Endothelial cell of umbilical vein (primary cell): Measurements from ENCODE around the gene CEMP1. TPM values are rescaled to one million over a fixed set of nuclear protein-coding genes. Genes with fewer than 3 reads are reported as not detected.

ENCODE experiments used
- BruUV-seq: library from RNA; stranded (reverse); fragments of 400-500 nt; replicated peaks from 2 replicates; lab custom pipeline; 2021; lab: Mats Ljungman, UMichigan
- CTCF ChIA-PET: fragments of 300-600, 350-600 bp; sonication (Branson Sonifier 250); formaldehyde crosslinking; loops from one replicate; lab custom pipeline; 2021; ENCODE audit warnings: antibody characterized with exemption, inconsistent platforms; lab: Charles Lee
- POLR2A ChIA-PET: fragments of 300-600, 350-600 bp; sonication (Branson Sonifier 250); formaldehyde crosslinking; loops from one replicate; lab custom pipeline; 2021; ENCODE audit warnings: antibody characterized with exemption, inconsistent platforms; lab: Charles Lee
- DNase-seq: peaks from one replicate; pipeline ENCODE4 v3.0.0-alpha.2; 2011; ENCODE audit warnings: low read depth, low spot score
- FAIRE-seq: peaks from 2 replicates; lab custom pipeline; 2011; peaks lifted over from hg19 to GRCh38; lab: Jason Lieb, UNC
- H2AFZ ChIP-seq: 2 replicates; pipeline ENCODE4 v1.6.0; 2012; ENCODE audit warnings: low read depth, low read length, control low read depth, inconsistent platforms
- H3K27ac ChIP-seq: 2 replicates; pipeline ENCODE4 v1.5.1; 2011; ENCODE audit warnings: low read depth, mild to moderate bottlenecking, control low read depth, low read length, moderate library complexity; ENCODE audit not compliant: insufficient read depth
- H3K27me3 ChIP-seq, 2 experiments: 2 replicates each; pipeline versions ENCODE4 v1.6.0 to v1.6.1; 2011; ENCODE audit warnings: low read length in 2 of 2, mixed read lengths in 1 of 2; ENCODE audit not compliant: control insufficient read depth in 2 of 2, insufficient read depth in 2 of 2
- H3K36me3 ChIP-seq, 2 experiments: 2 replicates in 1 of 2; 3 replicates in 1 of 2; pipeline ENCODE4 v1.5.1; 2011; ENCODE audit warnings: low read length in 2 of 2, mild to moderate bottlenecking in 1 of 2, moderate library complexity in 1 of 2; ENCODE audit not compliant: control insufficient read depth in 2 of 2, insufficient read depth in 2 of 2; ENCODE audit errors: extremely low read depth in 1 of 2
- H3K4me1 ChIP-seq: 3 replicates; pipeline ENCODE4 v1.5.1; 2011; ENCODE audit warnings: mild to moderate bottlenecking, low read length; ENCODE audit not compliant: control insufficient read depth, insufficient read depth; ENCODE audit errors: extremely low read depth
- H3K4me2 ChIP-seq: 2 replicates; pipeline ENCODE4 v1.6.1; 2011; ENCODE audit warnings: low read length, control low read depth, mixed read lengths; ENCODE audit not compliant: insufficient read depth
- H3K4me3 ChIP-seq, 3 experiments: fragments of 200-600 bp in 1 of 3; sonication (generic), shearing (Covaris generic) in 1 of 3; replicated peaks in 1 of 3; 2 replicates each; pipeline ENCODE4 v1.5.1; 2011 to 2016; ENCODE audit warnings: control low read depth in 3 of 3, low read length in 3 of 3, mild to moderate bottlenecking in 2 of 3, inconsistent platforms in 1 of 3, low read depth in 1 of 3, moderate library complexity in 1 of 3; ENCODE audit not compliant: insufficient read depth in 1 of 3
- H3K79me2 ChIP-seq: 2 replicates; pipeline ENCODE4 v1.6.0; 2012; ENCODE audit warnings: low read length, inconsistent platforms; ENCODE audit not compliant: control insufficient read depth, insufficient read depth
- H3K9ac ChIP-seq: replicated peaks from 2 replicates; pipeline ENCODE3; 2011; ENCODE audit warnings: low read length, control low read depth; ENCODE audit not compliant: insufficient read depth; ENCODE audit errors: extremely low read depth
- H3K9me1 ChIP-seq: replicated peaks from 3 replicates; pipeline ENCODE4 v1.6.0; 2011; ENCODE audit warnings: mild to moderate bottlenecking, low read length; ENCODE audit not compliant: control insufficient read depth, insufficient read depth; ENCODE audit errors: extremely low read depth
- H3K9me3 ChIP-seq: replicated peaks from 2 replicates; pipeline ENCODE4 v1.5.1; 2012; ENCODE audit warnings: low read length, inconsistent platforms; ENCODE audit not compliant: control insufficient read depth, insufficient read depth
- H4K20me1 ChIP-seq: replicated peaks from 2 replicates; pipeline ENCODE3; 2011; ENCODE audit warnings: mild to moderate bottlenecking, low read length; ENCODE audit not compliant: control insufficient read depth, insufficient read depth; ENCODE audit errors: extremely low read depth
- CTCF ChIP-seq, 2 donors: IDR thresholded peaks; 1 replicate in 1 of 2; 2 replicates in 1 of 2; pipeline ENCODE4 v1.5.1; 2011; ENCODE audit warnings: low read length in 2 of 2, mild to moderate bottlenecking in 2 of 2, moderate library complexity in 2 of 2, control low read depth in 1 of 2, inconsistent platforms in 1 of 2, low read depth in 1 of 2; ENCODE audit not compliant: insufficient read depth in 1 of 2; ENCODE audit errors: extremely low read depth in 1 of 2
- EZH2 ChIP-seq: IDR thresholded peaks from 2 replicates; pipeline ENCODE4 v1.6.1; 2012; ENCODE audit warnings: borderline replicate concordance, low read depth, mild to moderate bottlenecking, moderate library complexity, low read length, inconsistent platforms; ENCODE audit not compliant: severe bottlenecking
- FOS ChIP-seq: IDR thresholded peaks from 2 replicates; pipeline ENCODE4 v1.6.1; 2011; ENCODE audit warnings: mild to moderate bottlenecking, low read length, moderate library complexity, borderline replicate concordance; ENCODE audit not compliant: insufficient read depth
- GATA2 ChIP-seq: IDR thresholded peaks from 2 replicates; pipeline ENCODE4 v1.7.0; 2011; ENCODE audit warnings: low read depth, mild to moderate bottlenecking, moderate library complexity, mixed read lengths, low read length; ENCODE audit not compliant: insufficient read length, insufficient read depth
- JUN ChIP-seq: IDR thresholded peaks from 2 replicates; pipeline ENCODE4 v1.6.1; 2011; ENCODE audit warnings: borderline replicate concordance, low read depth; ENCODE audit not compliant: insufficient read length, insufficient read depth
- MYC ChIP-seq: IDR thresholded peaks from one replicate; pipeline ENCODE4 v1.6.1; 2011; ENCODE audit warnings: mild to moderate bottlenecking, low read depth, low read length
- POLR2A ChIP-seq: IDR thresholded peaks from 2 replicates; pipeline ENCODE4 v1.6.1; 2012; ENCODE audit warnings: low read depth, mild to moderate bottlenecking, control low read depth, low read length
- POLR2AphosphoS5 ChIP-seq: IDR thresholded peaks from 2 replicates; pipeline ENCODE4 v1.6.1; 2012; ENCODE audit warnings: low read depth, mild to moderate bottlenecking, control low read depth, low read length, moderate library complexity; ENCODE audit not compliant: insufficient read depth
- dilution Hi-C: fragments of 300-500 bp; cut with MboI; formaldehyde crosslinking; loops from one replicate; pipeline ENCODE4 v1.15.0; 2019; ENCODE audit warnings: low sequenced_read_pairs; ENCODE audit not compliant: extremely low pct_ligation_motif_present
- intact Hi-C: fragments of 100-400 bp; cut with micrococcal nuclease; formaldehyde crosslinking; loops from one replicate; pipeline ENCODE4 v1.10.0; 2022
- polyA plus RNA-seq, 4 experiments: library from polyadenylated mRNA; depleted of rRNA in 3 of 4; stranded (reverse) in 3 of 4; unstranded in 1 of 4; fragments of >200 nt; gene quantifications; 2 replicates each; pipeline versions ENCODE4 v1.2.1 to v1.2.3, GENCODE V29; 2011 to 2012; ENCODE audit warnings: missing spikeins in 1 of 4
- total RNA-seq: library from RNA; stranded (reverse); gene quantifications from 2 replicates; pipeline ENCODE4 v1.2.3, GENCODE V29; 2021
- TF ChIP-seq, protein P1 (sequence below): IDR thresholded peaks from 2 replicates; pipeline ENCODE4 v1.6.1; 2011; ENCODE audit not compliant: insufficient read depth, insufficient read length

CEMP1 gene
- total and polyA plus RNA-seq, 2 donors (not counting 3 experiments of a cell fraction or from before 2014, with no cell fraction given): not detected

- BruUV-seq: no TSS peak
- intact Hi-C loops: no loop called here
- Histone ChIP-seq H4K20me1 (no peaks in the 10 kb centered on the region), H3K4me1 (peaks cover 13% of the 10 kb centered on the region), H2AFZ (no peak overlapping the region), H3K9me3 (no peaks in the 10 kb centered on the region), H3K27me3 (no peaks in the 10 kb centered on the region), H3K4me2 (no peak overlapping the region), H3K9me1 (no peaks in the 10 kb centered on the region), H3K79me2 (no peaks in the 10 kb centered on the region), H3K27ac (no peak overlapping the region), H3K4me3 (no peak overlapping the region), H3K9ac (no peak overlapping the region), H3K36me3 (peaks cover 2 to 35% of the 10 kb centered on the region in 2 experiments)
- dilution Hi-C loops: no loop called here
- ChIA-PET POLR2A (interaction anchor here (1.2 kb wide), 1 partner anchor 9 kb away, joined by 5 read pairs; the partner anchor contains the start of gene AMDHD2), CTCF (no interaction called here)
- FAIRE-seq (no peak), DNase-seq (no peak)
- TF ChIP-seq, protein P1, sequence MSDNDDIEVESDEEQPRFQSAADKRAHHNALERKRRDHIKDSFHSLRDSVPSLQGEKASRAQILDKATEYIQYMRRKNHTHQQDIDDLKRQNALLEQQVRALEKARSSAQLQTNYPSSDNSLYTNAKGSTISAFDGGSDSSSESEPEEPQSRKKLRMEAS: no peak
- no peak for TF ChIP-seq JUN
- no peak for TF ChIP-seq EZH2
- no peak for TF ChIP-seq MYC
- no peak for TF ChIP-seq GATA2
- no peak for TF ChIP-seq POLR2A
- TF ChIP-seq POLR2AphosphoS5: no peak
- no peak for TF ChIP-seq FOS
- TF ChIP-seq CTCF (IDR thresholded peaks at IDR 0.05; ENCODE audit: extremely low read depth in 1 of 2, insufficient read depth in 1 of 2, low read depth in 1 of 2, low read length in 2 of 2): no peak
Observed at GRCh38 chr16:2529061-2529931, 1.9 kb downstream of the CEMP1 start.
